MM.1S (cell line): ENCODE measurements around the gene CTSZ.
A peak's percentile ranks its signal among the peaks of the same experiment; 100 is the strongest.

ENCODE experiments used
- DNase-seq: peaks from one replicate; pipeline ENCODE4 v3.0.0-alpha.2; 2015
- H2AFZ ChIP-seq: fragments of 300-600 bp; sonication (generic); 2 replicates; pipeline ENCODE4 v1.6.0; 2016; ENCODE audit warnings: antibody characterized with exemption, low read length
- H3F3A ChIP-seq: fragments of 300-600 bp; sonication (generic); 2 replicates; pipeline ENCODE4 v1.6.1; 2016; ENCODE audit warnings: mild to moderate bottlenecking, antibody characterized with exemption, low read length, moderate library complexity, mixed read lengths; ENCODE audit not compliant: insufficient read depth
- H3K27ac ChIP-seq: fragments of 300-600 bp; sonication (generic); 2 replicates; pipeline ENCODE4 v1.5.1; 2016; ENCODE audit warnings: mild to moderate bottlenecking, low read length
- H3K27me3 ChIP-seq: fragments of 300-600 bp; sonication (generic); replicated peaks from 2 replicates; pipeline ENCODE4 v1.6.0; 2016; ENCODE audit warnings: low read length; ENCODE audit not compliant: insufficient read depth
- H3K36me3 ChIP-seq: fragments of 300-600 bp; sonication (generic); replicated peaks from 2 replicates; pipeline ENCODE4 v1.6.1; 2016; ENCODE audit warnings: mild to moderate bottlenecking, low read length, mixed read lengths; ENCODE audit not compliant: insufficient read depth
- H3K4me1 ChIP-seq: fragments of 300-600 bp; sonication (generic); 2 replicates; pipeline ENCODE4 v1.6.1; 2016; ENCODE audit warnings: low read length, mixed read lengths
- H3K4me2 ChIP-seq: fragments of 300-600 bp; sonication (generic); 2 replicates; pipeline ENCODE4 v1.6.0; 2016; ENCODE audit warnings: low read depth, low read length
- H3K4me3 ChIP-seq: fragments of 300-600 bp; sonication (generic); 2 replicates; pipeline ENCODE4 v1.5.1; 2016; ENCODE audit warnings: low read length, mixed read lengths
- H3K79me2 ChIP-seq: fragments of 300-600 bp; sonication (generic); 2 replicates; pipeline ENCODE4 v1.6.1; 2016; ENCODE audit warnings: mixed run types, low read length, mixed read lengths
- H3K9ac ChIP-seq: fragments of 300-600 bp; sonication (generic); 2 replicates; pipeline ENCODE4 v1.6.1; 2016; ENCODE audit warnings: low read length, mixed read lengths
- H3K9me2 ChIP-seq: fragments of 300-600 bp; sonication (generic); replicated peaks from 2 replicates; pipeline ENCODE4 v1.6.1; 2016; ENCODE audit warnings: mild to moderate bottlenecking, low read length, mixed read lengths; ENCODE audit not compliant: insufficient read depth
- H3K9me3 ChIP-seq: fragments of 300-600 bp; sonication (generic); replicated peaks from 2 replicates; pipeline ENCODE4 v1.6.1; 2016; ENCODE audit warnings: mild to moderate bottlenecking, low read length, mixed read lengths; ENCODE audit not compliant: insufficient read depth
- H4K20me1 ChIP-seq: fragments of 300-600 bp; sonication (generic); 2 replicates; pipeline ENCODE4 v1.6.1; 2016; ENCODE audit warnings: mild to moderate bottlenecking, low read length, moderate library complexity, mixed read lengths; ENCODE audit not compliant: insufficient read depth
- EZH2 ChIP-seq: fragments of 300-600 bp; sonication (generic); optimal IDR thresholded peaks from 2 replicates; pipeline ENCODE3; 2017; ENCODE audit warnings: low read depth, mild to moderate bottlenecking, antibody characterized with exemption, low read length, mixed read lengths
- EZH2phosphoT487 ChIP-seq: fragments of 300-600 bp; sonication (generic); IDR thresholded peaks from 2 replicates; pipeline ENCODE4 v1.6.1; 2018; ENCODE audit warnings: antibody characterized with exemption, low read length
- TF ChIP-seq, protein P1 (sequence below): fragments of 300-600 bp; sonication (generic); IDR thresholded peaks from 2 replicates; pipeline ENCODE4 v1.5.1; 2016; ENCODE audit warnings: antibody characterized with exemption, low read length, mixed read lengths

Gene CTSZ

DNA sequence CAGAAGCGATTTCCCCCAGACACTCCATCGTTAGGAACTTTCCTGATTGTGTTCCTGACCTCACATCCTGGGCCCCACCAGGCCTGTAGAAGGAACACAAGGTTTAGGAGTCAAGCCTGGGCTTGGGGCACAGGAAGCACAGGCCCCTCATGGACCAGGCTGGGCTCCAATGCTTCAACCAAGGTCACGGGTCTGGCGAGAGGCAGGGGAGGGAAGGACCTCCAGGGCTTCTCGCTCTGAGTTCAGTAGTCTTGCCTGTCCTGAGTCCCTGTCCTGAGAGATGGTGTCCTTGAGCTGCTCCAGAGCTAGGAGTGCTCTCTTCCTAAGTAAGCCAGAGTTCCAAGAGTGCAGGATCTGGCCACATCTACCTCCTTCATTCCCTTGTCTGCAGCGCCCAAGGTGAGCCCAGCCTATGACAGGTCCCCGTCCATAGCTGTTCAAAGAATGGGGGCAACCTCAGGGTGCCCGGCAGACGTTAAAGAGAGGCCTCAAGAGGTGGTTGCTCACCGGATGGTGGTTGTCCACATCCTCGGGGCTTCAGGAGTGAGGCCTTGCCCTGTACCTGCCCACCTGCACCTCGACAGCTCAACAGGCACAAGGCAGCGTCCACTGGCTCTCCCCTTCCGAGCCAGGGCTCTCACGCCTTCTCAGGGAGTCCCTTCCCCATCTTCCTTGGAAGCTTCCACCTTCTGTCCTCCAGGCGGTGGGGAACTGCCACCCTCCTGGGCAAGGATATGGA, 10.6 kb upstream of the CTSZ start:
- no peak for DNase-seq
- no peaks in the 10 kb centered on the region for H4K20me1 ChIP-seq
- H3K4me2 ChIP-seq, result no peak overlapping the region
- H3K9ac ChIP-seq, result no peak overlapping the region
- TF ChIP-seq EZH2, result no peak
- TF ChIP-seq EZH2phosphoT487, result no peak
- H3K9me3 ChIP-seq, result no peaks in the 10 kb centered on the region
- H3K27ac ChIP-seq, result no peak overlapping the region
- H3K79me2 ChIP-seq, result no peaks in the 10 kb centered on the region
- H3K4me1 ChIP-seq, result peaks cover 12% of the 10 kb centered on the region
- H3F3A ChIP-seq, result no peaks in the 10 kb centered on the region
- H3K36me3 ChIP-seq, result 0 out of 2 replicates have a peak, but pooled peaks cover 3% of the 10 kb centered on the region
- no peak overlapping the region for H2AFZ ChIP-seq
- H3K9me2 ChIP-seq, result no peaks in the 10 kb centered on the region
- H3K4me3 ChIP-seq, result no peak overlapping the region
- no peaks in the 10 kb centered on the region for H3K27me3 ChIP-seq

DNA sequence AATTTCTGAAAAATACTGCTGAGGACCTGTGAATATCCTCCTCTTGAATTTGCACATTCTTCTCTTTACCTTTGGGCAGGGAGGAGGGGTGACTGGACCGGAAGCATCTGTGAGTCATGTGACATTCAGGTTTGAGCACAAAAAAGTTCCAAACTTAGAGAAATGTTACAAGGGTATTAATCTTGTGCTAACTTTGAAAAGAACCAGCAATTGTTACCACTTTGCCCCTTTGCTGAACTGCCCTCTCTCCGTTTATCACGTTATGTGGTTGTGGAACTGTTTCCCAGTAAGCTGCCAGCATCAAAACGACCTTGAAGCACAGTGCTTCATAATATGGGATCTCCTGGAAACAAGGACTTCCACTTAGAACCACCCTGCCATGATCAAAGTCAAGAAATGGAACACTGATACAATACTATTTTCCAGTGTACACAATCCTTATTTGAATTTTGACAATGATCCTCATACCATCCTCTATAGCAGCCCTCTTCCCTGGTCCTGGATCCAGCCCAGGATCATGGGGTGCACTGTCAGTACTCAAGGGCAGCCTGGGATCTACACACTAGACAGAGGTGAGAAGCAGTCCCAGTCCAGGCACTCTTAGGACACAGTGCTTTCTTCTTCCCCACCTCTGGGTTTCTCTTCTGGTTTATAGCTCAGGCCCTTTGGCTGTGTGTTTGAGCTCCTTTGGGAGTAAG, 9.9 kb upstream of the CTSZ start:
- H2AFZ ChIP-seq, result no peak overlapping the region
- H3F3A ChIP-seq, result no peaks in the 10 kb centered on the region
- no peaks in the 10 kb centered on the region for H3K79me2 ChIP-seq
- no peaks in the 10 kb centered on the region for H3K9me3 ChIP-seq
- no peak overlapping the region for H3K4me3 ChIP-seq
- H3K4me1 ChIP-seq, result peaks cover 12% of the 10 kb centered on the region
- H3K4me2 ChIP-seq, result peak overlapping the region; percentile 15; the same call in 1 of the 2 replicates
- no peaks in the 10 kb centered on the region for H3K27me3 ChIP-seq
- H3K27ac ChIP-seq, result no peak overlapping the region
- DNase-seq, result no peak
- H4K20me1 ChIP-seq, result no peaks in the 10 kb centered on the region
- H3K9ac ChIP-seq, result no peak overlapping the region
- H3K36me3 ChIP-seq, result no peaks in the 10 kb centered on the region
- no peak for TF ChIP-seq EZH2phosphoT487
- TF ChIP-seq, protein P1, sequence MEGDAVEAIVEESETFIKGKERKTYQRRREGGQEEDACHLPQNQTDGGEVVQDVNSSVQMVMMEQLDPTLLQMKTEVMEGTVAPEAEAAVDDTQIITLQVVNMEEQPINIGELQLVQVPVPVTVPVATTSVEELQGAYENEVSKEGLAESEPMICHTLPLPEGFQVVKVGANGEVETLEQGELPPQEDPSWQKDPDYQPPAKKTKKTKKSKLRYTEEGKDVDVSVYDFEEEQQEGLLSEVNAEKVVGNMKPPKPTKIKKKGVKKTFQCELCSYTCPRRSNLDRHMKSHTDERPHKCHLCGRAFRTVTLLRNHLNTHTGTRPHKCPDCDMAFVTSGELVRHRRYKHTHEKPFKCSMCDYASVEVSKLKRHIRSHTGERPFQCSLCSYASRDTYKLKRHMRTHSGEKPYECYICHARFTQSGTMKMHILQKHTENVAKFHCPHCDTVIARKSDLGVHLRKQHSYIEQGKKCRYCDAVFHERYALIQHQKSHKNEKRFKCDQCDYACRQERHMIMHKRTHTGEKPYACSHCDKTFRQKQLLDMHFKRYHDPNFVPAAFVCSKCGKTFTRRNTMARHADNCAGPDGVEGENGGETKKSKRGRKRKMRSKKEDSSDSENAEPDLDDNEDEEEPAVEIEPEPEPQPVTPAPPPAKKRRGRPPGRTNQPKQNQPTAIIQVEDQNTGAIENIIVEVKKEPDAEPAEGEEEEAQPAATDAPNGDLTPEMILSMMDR, result no peak
- H3K9me2 ChIP-seq, result no peaks in the 10 kb centered on the region

DNA sequence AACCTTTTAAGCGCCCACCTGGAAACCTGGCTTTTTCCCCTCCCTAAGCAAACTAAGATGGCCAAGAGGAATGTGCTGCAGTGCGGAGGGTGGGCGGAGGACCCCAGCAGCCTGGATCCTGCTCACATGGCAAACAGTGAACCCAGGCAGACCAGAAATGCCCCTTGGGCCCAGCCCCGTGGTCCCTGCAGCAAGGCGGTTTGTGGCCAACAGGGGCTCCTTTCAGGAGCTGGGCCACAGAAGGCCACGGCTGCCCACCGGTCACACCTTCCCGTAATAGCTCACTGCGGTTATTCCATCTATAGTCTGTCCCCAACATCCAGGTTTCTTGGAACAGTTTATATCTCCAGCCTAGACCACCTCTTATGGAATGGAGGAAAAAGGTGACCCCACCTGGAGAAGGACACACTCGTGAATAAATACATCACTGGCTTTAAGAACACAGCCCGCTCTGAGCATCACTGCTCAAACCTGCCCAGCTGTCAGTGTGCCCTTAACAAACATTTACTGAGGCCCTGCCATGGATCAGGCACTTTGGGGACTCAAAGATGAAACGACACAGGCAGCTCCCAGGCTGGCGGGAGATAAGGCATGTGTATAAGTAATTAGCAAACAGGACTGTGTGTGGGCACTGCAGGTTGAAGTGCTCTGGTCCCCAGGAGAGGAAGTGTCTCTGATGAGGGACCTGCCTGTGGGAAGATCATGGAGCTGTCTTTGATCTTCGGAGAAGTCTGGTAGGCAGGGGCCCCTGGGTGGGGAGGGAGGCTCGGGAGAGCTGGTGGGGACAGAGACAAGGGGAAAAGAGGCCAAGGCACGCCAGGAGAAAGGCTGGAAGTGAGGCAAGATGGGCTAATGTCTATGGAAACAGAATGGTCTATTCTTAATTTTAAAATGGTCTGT, 9.0 kb upstream of the CTSZ start:
- Histone ChIP-seq H2AFZ (no peak overlapping the region), H3K4me2 (peak overlapping the region; percentile 15; the same call in 1 of the 2 replicates), H3K9ac (no peak overlapping the region), H3K27ac (no peak overlapping the region), H3K36me3 (no peaks in the 10 kb centered on the region), H3K9me3 (no peaks in the 10 kb centered on the region), H4K20me1 (no peaks in the 10 kb centered on the region), H3K4me3 (no peak overlapping the region), H3F3A (no peaks in the 10 kb centered on the region), H3K27me3 (no peaks in the 10 kb centered on the region), H3K79me2 (no peaks in the 10 kb centered on the region), H3K9me2 (no peaks in the 10 kb centered on the region), H3K4me1 (peaks cover 12% of the 10 kb centered on the region)
- DNase-seq, result no peak
- no peak for TF ChIP-seq EZH2
- TF ChIP-seq, protein P1, result no peak
- no peak for TF ChIP-seq EZH2phosphoT487
